Sigmoid colon (tissue), 7 donors: ENCODE results near the gene STOML1. TPM values are rescaled to one million over a fixed set of nuclear protein-coding genes. Genes with fewer than 3 reads are reported as not detected.

Source experiments
- DNase-seq: peaks from one replicate; pipeline ENCODE4 v3.0.0-alpha.2; 2019
- H3K27ac ChIP-seq, 4 donors: fragments of 200-600 bp; sonication (generic); one replicate each; pipeline ENCODE4 v1.5.1; 2016 to 2019; ENCODE audit warnings: mild to moderate bottlenecking in 1 of 4
- H3K27me3 ChIP-seq, 3 donors: fragments of 200-600 bp; sonication (generic); one replicate each; pipeline ENCODE4 v1.5.1; 2019; ENCODE audit warnings: mild to moderate bottlenecking in 1 of 3
- H3K36me3 ChIP-seq, 4 donors: fragments of 200-600 bp; sonication (generic); one replicate each; pipeline ENCODE4 v1.5.1; 2016 to 2019
- H3K4me1 ChIP-seq, 4 donors: fragments of 200-600 bp; sonication (generic); one replicate each; pipeline ENCODE4 v1.5.1; 2017 to 2019
- H3K4me3 ChIP-seq, 4 donors: fragments of 200-600 bp; sonication (generic); one replicate each; pipeline ENCODE4 v1.5.1; 2017 to 2019; ENCODE audit warnings: mild to moderate bottlenecking in 2 of 4, moderate library complexity in 1 of 4
- H3K9me3 ChIP-seq, 4 donors: fragments of 200-600 bp in 3 of 4; sonication (generic) in 3 of 4; one replicate each; pipeline versions ENCODE4 v1.5.1 to v1.6.1; 2013 to 2019
- EP300 ChIP-seq, 4 donors: sonication (generic); formaldehyde crosslinking; IDR thresholded peaks; one replicate each; pipeline ENCODE4 v1.6.1; 2017; ENCODE audit warnings: antibody characterized with exemption in 4 of 4
- POLR2A ChIP-seq, 2 donors: fragments of 450-650 bp; IDR thresholded peaks; one replicate each; pipeline ENCODE4 v1.6.1; 2016; ENCODE audit warnings: antibody characterized with exemption in 2 of 2, mild to moderate bottlenecking in 2 of 2, moderate library complexity in 2 of 2
- POLR2AphosphoS5 ChIP-seq, 4 donors: sonication (generic); formaldehyde crosslinking; IDR thresholded peaks; one replicate each; pipeline ENCODE4 v1.6.1; 2017; ENCODE audit warnings: antibody characterized with exemption in 4 of 4
- WGBS, 2 donors: extraction: QIAGEN DNeasy Blood & Tissue Kit; methylation state at CpG; one replicate each; pipeline ENCODE4 v1.1.7; 2013; 5-methylcytosine and 5-hydroxymethylcytosine counted together
- intact Hi-C: fragments of 100-400 bp; cut with DNase I; formaldehyde crosslinking; loops from one replicate; pipeline ENCODE4 v1.15.1; 2023
- polyA plus RNA-seq, 3 donors: library from polyadenylated mRNA; stranded (reverse); fragments of 200-250 nt; gene quantifications; one replicate each; pipeline ENCODE4 v1.2.3, GENCODE V29; 2013
- total RNA-seq, 4 donors: library from RNA; depleted of rRNA; stranded (reverse); fragments of >200 nt; gene quantifications; one replicate each; pipeline ENCODE4 v1.1.0, GENCODE V29; 2016
- TF ChIP-seq, protein P1 (sequence below), 4 experiments: fragments of 450-650 bp in 3 of 4; fragments of 200-600 bp in 1 of 4; IDR thresholded peaks; one replicate each; pipeline ENCODE4 v1.5.1; 2016 to 2019; ENCODE audit warnings: antibody characterized with exemption in 4 of 4, mild to moderate bottlenecking in 3 of 4, moderate library complexity in 2 of 4
- donor health status: healthy with polysubstance abuse.
- donor health status: Bipolar disorder and iron deficiency.
- donor health status: healthy.

The STOML1 gene
- total and polyA plus RNA-seq, 7 donors = 3.5 to 18.5 (median 13.2) TPM

DNA sequence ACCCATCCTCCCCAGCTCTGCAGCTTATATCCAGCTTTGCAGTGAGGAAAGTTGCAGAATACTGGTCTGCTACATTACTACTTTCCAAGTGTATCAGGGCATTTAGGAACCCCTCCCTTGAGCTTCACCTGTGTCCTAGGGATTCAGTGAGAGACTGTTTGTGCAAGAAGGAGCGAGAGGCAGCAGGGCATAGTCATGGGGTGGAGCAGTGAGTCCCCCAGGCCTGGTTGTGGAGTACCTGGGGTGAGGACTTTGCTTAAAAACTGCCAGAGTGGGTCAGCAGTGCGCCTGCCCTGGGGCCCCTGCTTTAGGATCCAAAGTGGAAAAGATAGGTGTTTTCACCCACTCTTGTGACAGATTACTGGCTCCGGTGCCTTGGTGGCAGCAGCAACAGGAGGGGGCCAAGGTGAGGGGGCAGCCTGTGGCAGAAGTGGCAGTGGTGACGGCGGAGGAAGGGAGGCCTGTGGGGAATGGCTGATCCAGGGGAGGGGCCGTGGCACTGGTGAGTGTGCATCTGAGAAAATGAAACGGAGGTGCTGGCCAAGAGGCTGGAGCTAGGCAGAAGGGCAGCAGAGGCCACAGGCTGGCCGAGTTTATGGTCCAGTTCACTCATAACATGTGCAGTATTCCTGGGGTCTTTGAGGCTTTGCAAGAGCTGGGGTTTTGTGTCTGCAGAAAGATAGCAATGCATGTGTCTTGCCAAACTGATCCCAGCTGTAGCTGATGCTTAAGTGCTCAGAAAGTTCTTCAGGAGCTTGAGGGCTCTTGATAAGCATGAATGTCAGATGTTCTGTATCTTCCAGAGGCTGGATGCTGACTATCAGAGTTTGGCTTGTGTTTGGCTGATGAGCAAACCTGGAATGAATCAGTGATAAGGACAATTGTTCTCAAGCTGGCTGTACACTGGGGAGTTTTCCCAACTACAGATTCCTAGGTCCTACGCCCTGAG lies 46.9 kb upstream of the STOML1 start:
- intact Hi-C loops = no loop called here
- peaks cover 0 to 47% (median 38%) of the 10 kb centered on the region in 4 donors for H3K4me1 ChIP-seq

GRCh38 chr15:74037171-74038117 lies 45.3 kb upstream of the STOML1 start:
- no peak for DNase-seq
- TF ChIP-seq, protein P1, sequence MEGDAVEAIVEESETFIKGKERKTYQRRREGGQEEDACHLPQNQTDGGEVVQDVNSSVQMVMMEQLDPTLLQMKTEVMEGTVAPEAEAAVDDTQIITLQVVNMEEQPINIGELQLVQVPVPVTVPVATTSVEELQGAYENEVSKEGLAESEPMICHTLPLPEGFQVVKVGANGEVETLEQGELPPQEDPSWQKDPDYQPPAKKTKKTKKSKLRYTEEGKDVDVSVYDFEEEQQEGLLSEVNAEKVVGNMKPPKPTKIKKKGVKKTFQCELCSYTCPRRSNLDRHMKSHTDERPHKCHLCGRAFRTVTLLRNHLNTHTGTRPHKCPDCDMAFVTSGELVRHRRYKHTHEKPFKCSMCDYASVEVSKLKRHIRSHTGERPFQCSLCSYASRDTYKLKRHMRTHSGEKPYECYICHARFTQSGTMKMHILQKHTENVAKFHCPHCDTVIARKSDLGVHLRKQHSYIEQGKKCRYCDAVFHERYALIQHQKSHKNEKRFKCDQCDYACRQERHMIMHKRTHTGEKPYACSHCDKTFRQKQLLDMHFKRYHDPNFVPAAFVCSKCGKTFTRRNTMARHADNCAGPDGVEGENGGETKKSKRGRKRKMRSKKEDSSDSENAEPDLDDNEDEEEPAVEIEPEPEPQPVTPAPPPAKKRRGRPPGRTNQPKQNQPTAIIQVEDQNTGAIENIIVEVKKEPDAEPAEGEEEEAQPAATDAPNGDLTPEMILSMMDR (IDR thresholded peaks at IDR 0.05) = peak in 2 of 4 experiments; percentile 3 to 4
- TF ChIP-seq POLR2A (IDR thresholded peaks at IDR 0.05) = no peak
- H3K9me3 ChIP-seq = no peaks in the 10 kb centered on the region
- no peaks in the 10 kb centered on the region for H3K27me3 ChIP-seq
- no peak overlapping the region for H3K27ac ChIP-seq
- peaks cover 28 to 47% (median 36%) of the 10 kb centered on the region in 4 donors for H3K36me3 ChIP-seq
- peaks cover 0 to 47% (median 38%) of the 10 kb centered on the region in 4 donors for H3K4me1 ChIP-seq
- H3K4me3 ChIP-seq = no peak overlapping the region
- intact Hi-C loops = loop anchor here (1.0 kb wide), 1 partner anchor 64 kb away; no protein-coding TSS in a partner anchor
- 77 to 80% methylated on average over 21 of the region's 21 CpGs for WGBS, 2 donors

More for the DNA sequence above, 46.9 kb upstream of the STOML1 start:
- WGBS, 2 donors = 82 to 85% methylated on average over 9 of the region's 9 CpGs
- Histone ChIP-seq H3K4me3 (no peak overlapping the region), H3K9me3 (no peaks in the 10 kb centered on the region), H3K27ac (peak overlapping the region in 3 of 4 donors; percentile 51 to 60 (median 56)), H3K27me3 (no peaks in the 10 kb centered on the region), H3K36me3 (peaks cover 15 to 47% (median 25%) of the 10 kb centered on the region in 4 donors)
- TF ChIP-seq EP300 (IDR thresholded peaks at IDR 0.05) (no peak), POLR2A (IDR thresholded peaks at IDR 0.05) (no peak), POLR2AphosphoS5 (IDR thresholded peaks at IDR 0.05) (no peak)
- TF ChIP-seq, protein P1 (IDR thresholded peaks at IDR 0.05) = no peak
- no peak for DNase-seq

GRCh38 chr15:74036271-74037170 lies 44.4 kb upstream of the STOML1 start:
- peak; percentile 87 for DNase-seq
- Histone ChIP-seq H3K27me3 (no peaks in the 10 kb centered on the region), H3K9me3 (no peaks in the 10 kb centered on the region), H3K4me3 (no peak overlapping the region), H3K27ac (no peak overlapping the region), H3K4me1 (peaks cover 0 to 42% (median 34%) of the 10 kb centered on the region in 4 donors), H3K36me3 (peaks cover 28 to 46% (median 36%) of the 10 kb centered on the region in 4 donors)
- TF ChIP-seq POLR2AphosphoS5 (IDR thresholded peaks at IDR 0.05) (peak in 2 of 4 donors; percentile 19 to 26), POLR2A (IDR thresholded peaks at IDR 0.05) (no peak), EP300 (IDR thresholded peaks at IDR 0.05) (no peak)
- TF ChIP-seq, protein P1 (IDR thresholded peaks at IDR 0.05) = peak; percentile 54 to 62 (median 58)
- intact Hi-C loops = loop anchor here (1.0 kb wide), 1 partner anchor 63 kb away; no protein-coding TSS in a partner anchor
- 75 to 82% methylated on average over 21 of the region's 21 CpGs for WGBS, 2 donors
